ENCODE data around the gene CALD1.

Gene CALD1

GRCh38 chr7:134827889-134828288 lies 48.5 kb downstream of the CALD1 start:
- DNase-seq (ENCODE audit: low read depth in 2 of 2), result no peak

GRCh38 chr7:134828361-134828760 lies 48.9 kb downstream of the CALD1 start:
- DNase-seq (ENCODE audit: low read depth in 2 of 2), result no peak

GRCh38 chr7:134829380-134829986 lies 50.0 kb downstream of the CALD1 start:
- DNase-seq (ENCODE audit: low read depth in 2 of 2), result no peak

GRCh38 chr7:134831862-134832261 lies 52.4 kb downstream of the CALD1 start:
- no peak for DNase-seq (ENCODE audit: low read depth in 2 of 2)

GRCh38 chr7:134832367-134832766 lies 52.9 kb downstream of the CALD1 start:
- no peak for DNase-seq (ENCODE audit: low read depth in 2 of 2)

- DNase-seq (ENCODE audit: low read depth in 2 of 2), result no peak
These were observed 55.4 kb downstream of the CALD1 start for GRCh38 chr7:134834689-134835462.

- DNase-seq (ENCODE audit: low read depth in 2 of 2), result no peak
These were observed 56.0 kb downstream of the CALD1 start for GRCh38 chr7:134835463-134835823.

GRCh38 chr7:134836447-134836846 lies 57.0 kb downstream of the CALD1 start:
- no peak for DNase-seq (ENCODE audit: low read depth in 2 of 2)

GRCh38 chr7:134839298-134839697 lies 59.9 kb downstream of the CALD1 start:
- DNase-seq (ENCODE audit: low read depth in 2 of 2), result no peak

GRCh38 chr7:134842062-134842461 lies 62.6 kb downstream of the CALD1 start:
- no peak for DNase-seq (ENCODE audit: low read depth in 2 of 2)

GRCh38 chr7:134842886-134843430 lies 63.5 kb downstream of the CALD1 start:
- no peak for DNase-seq (ENCODE audit: low read depth in 2 of 2)

GRCh38 chr7:134844200-134844599 lies 64.8 kb downstream of the CALD1 start:
- no peak for DNase-seq (ENCODE audit: low read depth in 2 of 2)

GRCh38 chr7:134845461-134845860 lies 66.0 kb downstream of the CALD1 start:
- DNase-seq (ENCODE audit: low read depth in 2 of 2), result no peak

- DNase-seq (ENCODE audit: low read depth in 2 of 2), result no peak
These were observed 68.6 kb downstream of the CALD1 start for GRCh38 chr7:134847851-134848588.

GRCh38 chr7:134850066-134850465 lies 70.6 kb downstream of the CALD1 start:
- DNase-seq (ENCODE audit: low read depth in 2 of 2), result no peak

- DNase-seq (ENCODE audit: low read depth in 2 of 2), result no peak
These were observed 71.7 kb downstream of the CALD1 start for GRCh38 chr7:134851141-134851540.

- DNase-seq (ENCODE audit: low read depth in 2 of 2), result no peak
These were observed 73.2 kb downstream of the CALD1 start for GRCh38 chr7:134852625-134853024.

GRCh38 chr7:134854816-134855215 lies 75.4 kb downstream of the CALD1 start:
- no peak for DNase-seq (ENCODE audit: low read depth in 2 of 2)

GRCh38 chr7:134855442-134855841 lies 76.0 kb downstream of the CALD1 start:
- no peak for DNase-seq (ENCODE audit: low read depth in 2 of 2)

GRCh38 chr7:134856091-134856490 lies 76.7 kb downstream of the CALD1 start:
- no peak for DNase-seq (ENCODE audit: low read depth in 2 of 2)

- DNase-seq (ENCODE audit: low read depth in 2 of 2), result no peak
These were observed 77.3 kb downstream of the CALD1 start for GRCh38 chr7:134856691-134857090.

GRCh38 chr7:134857958-134858357 lies 78.5 kb downstream of the CALD1 start:
- no peak for DNase-seq (ENCODE audit: low read depth in 2 of 2)

GRCh38 chr7:134859783-134860182 lies 80.3 kb downstream of the CALD1 start:
- no peak for DNase-seq (ENCODE audit: low read depth in 2 of 2)
